BLaER1 treated with 17β-estradiol and CSF1 and Interleukin-3, amounts not matched to agents 10 nM and 100 nM (cell line): Measurements from ENCODE around the gene BRD2.

Source experiments
- H3K27ac ChIP-seq, 11 experiments: shearing (Covaris generic); formaldehyde crosslinking; 2 replicates each; pipeline ENCODE4 v1.8.1; 2022
- H3K27me3 ChIP-seq, 11 experiments: shearing (Covaris generic); formaldehyde crosslinking; 2 replicates each; pipeline ENCODE4 v1.8.1; 2022
- H3K36me3 ChIP-seq, 11 experiments: shearing (Covaris generic); formaldehyde crosslinking; 2 replicates each; pipeline ENCODE4 v1.8.1; 2022
- H3K4me1 ChIP-seq, 10 experiments: shearing (Covaris generic); formaldehyde crosslinking; 2 replicates each; pipeline ENCODE4 v1.8.1; 2022
- H3K4me2 ChIP-seq, 11 experiments: shearing (Covaris generic); formaldehyde crosslinking; 2 replicates each; pipeline ENCODE4 v1.8.1; 2022
- H3K4me3 ChIP-seq, 10 experiments: shearing (Covaris generic); formaldehyde crosslinking; 2 replicates each; pipeline ENCODE4 v1.8.1; 2022
- H3K9ac ChIP-seq, 11 experiments: shearing (Covaris generic); formaldehyde crosslinking; 2 replicates each; pipeline ENCODE4 v1.8.1; 2022
- H3K9me3 ChIP-seq, 11 experiments: shearing (Covaris generic); formaldehyde crosslinking; replicated peaks in 1 of 11; 2 replicates each; pipeline ENCODE4 v1.8.1; 2022
- H4K20me1 ChIP-seq, 11 experiments: shearing (Covaris generic); formaldehyde crosslinking; 2 replicates each; pipeline ENCODE4 v1.8.1; 2022
- Cebpa-rat ChIP-seq, 11 experiments: shearing (Covaris generic); IDR thresholded peaks; 2 replicates each; pipeline ENCODE4 v1.8.1; 2022

BRD2 gene

GRCh38 chr6:32968093-32968866 lies at the start of gene BRD2:
Gene BRD2 (plus strand): TSS chr6:32968594. CDS start chr6:32972899, 4,305 bp downstream.
- no peak for TF ChIP-seq Cebpa-rat (IDR thresholded peaks at IDR 0.05)
- H3K4me1 ChIP-seq = peaks cover 26 to 42% (median 34%) of the 10 kb centered on the region in 10 experiments

DNA sequence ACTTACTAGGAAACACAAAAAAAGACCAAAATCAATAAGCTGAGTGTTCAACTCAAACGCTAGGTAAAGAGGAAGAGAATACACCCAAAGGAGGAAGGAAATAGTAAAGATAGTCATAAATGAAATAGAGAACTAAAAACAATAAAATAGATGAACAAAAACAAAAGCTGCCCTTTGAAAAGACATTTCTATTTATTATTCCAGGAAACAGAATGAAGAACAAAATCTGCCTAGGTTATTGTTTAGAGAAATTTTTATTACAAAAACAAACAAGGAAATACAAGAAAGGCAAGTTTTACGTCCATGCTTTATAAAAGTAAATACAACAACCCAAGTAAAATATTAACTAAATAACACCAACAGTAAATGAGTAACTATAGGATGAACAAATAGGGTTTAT lies 47.7 kb upstream of the BRD2 start:
- peak overlapping the region in 1 of 11 experiments; percentile 40; a peak in 1 of 22 replicates for H3K27ac ChIP-seq
- peaks cover 10 to 38% (median 22%) of the 10 kb centered on the region in 10 experiments; a peak in 16 of 20 replicates for H3K4me1 ChIP-seq
- TF ChIP-seq Cebpa-rat (IDR thresholded peaks at IDR 0.05) = no peak

More at GRCh38 chr6:32968093-32968866, at the start of gene BRD2:
- peak within 1 kb of the TSS; percentile 78 to 95 (median 87) for H3K4me2 ChIP-seq
- H3K27ac ChIP-seq = peak within 1 kb of the TSS; percentile 98 to 100 (median 100)
- no peaks in the 10 kb centered on the region for H3K27me3 ChIP-seq
- H4K20me1 ChIP-seq = peaks cover 12 to 13% (median 12%) of the 10 kb centered on the region in 11 experiments
- peaks cover 0 to 9% (median 6%) of the 10 kb centered on the region in 11 experiments; a peak in 10 of 22 replicates for H3K9me3 ChIP-seq
- peak within 1 kb of the TSS; percentile 67 to 99 (median 78) for H3K4me3 ChIP-seq
- H3K9ac ChIP-seq = peak within 1 kb of the TSS; percentile 96 to 100 (median 99)
- H3K36me3 ChIP-seq = peaks cover 11 to 12% (median 12%) of the 10 kb centered on the region in 11 experiments

DNA sequence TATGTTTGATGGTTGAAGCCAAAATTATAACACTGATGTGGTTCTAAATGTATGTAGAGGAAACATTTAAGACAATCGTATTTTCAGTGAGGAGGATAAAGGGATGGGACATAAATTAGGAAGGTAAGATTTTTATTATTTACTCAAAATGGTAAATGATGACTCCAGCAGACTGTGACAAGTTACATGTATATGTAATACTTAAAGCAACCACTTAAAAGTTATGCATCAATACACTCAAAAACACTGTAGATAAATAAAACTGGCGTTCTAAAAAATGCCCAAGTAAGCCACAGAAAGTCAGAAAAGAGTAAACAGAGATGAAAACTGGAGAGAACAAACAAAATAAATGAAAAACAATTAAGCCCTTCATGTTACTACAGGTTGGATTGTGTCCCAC lies 46.3 kb upstream of the BRD2 start:
- peak overlapping the region in 7 of 11 experiments; percentile 9 to 47 (median 30); a peak in 11 of 22 replicates for H3K4me2 ChIP-seq
- H3K4me1 ChIP-seq = peaks cover 10 to 28% (median 21%) of the 10 kb centered on the region in 10 experiments; a peak in 16 of 20 replicates
- no peaks in the 10 kb centered on the region for H3K27me3 ChIP-seq
- no peak overlapping the region for H3K9ac ChIP-seq
- H3K36me3 ChIP-seq = no peaks in the 10 kb centered on the region
- no peak overlapping the region for H3K27ac ChIP-seq
- no peaks in the 10 kb centered on the region for H4K20me1 ChIP-seq
- H3K4me3 ChIP-seq = no peak overlapping the region
- no peak for TF ChIP-seq Cebpa-rat (IDR thresholded peaks at IDR 0.05)
- no peaks in the 10 kb centered on the region for H3K9me3 ChIP-seq

More for the DNA sequence above, 47.7 kb upstream of the BRD2 start:
- Histone ChIP-seq H3K9ac (no peak overlapping the region; a peak in 1 of 22 replicates), H3K4me3 (no peak overlapping the region), H3K4me2 (peak overlapping the region in 6 of 11 experiments; percentile 24 to 74 (median 42); a peak in 6 of 22 replicates), H3K36me3 (no peaks in the 10 kb centered on the region), H3K27me3 (no peaks in the 10 kb centered on the region), H3K9me3 (no peaks in the 10 kb centered on the region), H4K20me1 (no peaks in the 10 kb centered on the region)

- TF ChIP-seq Cebpa-rat (IDR thresholded peaks at IDR 0.05) = no peak
- peaks cover 0 to 20% (median 16%) of the 10 kb centered on the region in 11 experiments; a peak in 11 of 22 replicates for H3K36me3 ChIP-seq
- H4K20me1 ChIP-seq = no peaks in the 10 kb centered on the region
- H3K9ac ChIP-seq = no peak overlapping the region
- H3K27me3 ChIP-seq = no peaks in the 10 kb centered on the region
- peaks cover 19 to 37% (median 26%) of the 10 kb centered on the region in 10 experiments for H3K4me1 ChIP-seq
- no peak overlapping the region for H3K27ac ChIP-seq
- H3K9me3 ChIP-seq = no peaks in the 10 kb centered on the region
- H3K4me2 ChIP-seq = peak overlapping the region in 8 of 11 experiments; percentile 1 to 53 (median 34); a peak in 11 of 22 replicates
- no peak overlapping the region for H3K4me3 ChIP-seq
Observed at GRCh38 chr6:32931211-32931610, 37.2 kb upstream of the BRD2 start.

DNA sequence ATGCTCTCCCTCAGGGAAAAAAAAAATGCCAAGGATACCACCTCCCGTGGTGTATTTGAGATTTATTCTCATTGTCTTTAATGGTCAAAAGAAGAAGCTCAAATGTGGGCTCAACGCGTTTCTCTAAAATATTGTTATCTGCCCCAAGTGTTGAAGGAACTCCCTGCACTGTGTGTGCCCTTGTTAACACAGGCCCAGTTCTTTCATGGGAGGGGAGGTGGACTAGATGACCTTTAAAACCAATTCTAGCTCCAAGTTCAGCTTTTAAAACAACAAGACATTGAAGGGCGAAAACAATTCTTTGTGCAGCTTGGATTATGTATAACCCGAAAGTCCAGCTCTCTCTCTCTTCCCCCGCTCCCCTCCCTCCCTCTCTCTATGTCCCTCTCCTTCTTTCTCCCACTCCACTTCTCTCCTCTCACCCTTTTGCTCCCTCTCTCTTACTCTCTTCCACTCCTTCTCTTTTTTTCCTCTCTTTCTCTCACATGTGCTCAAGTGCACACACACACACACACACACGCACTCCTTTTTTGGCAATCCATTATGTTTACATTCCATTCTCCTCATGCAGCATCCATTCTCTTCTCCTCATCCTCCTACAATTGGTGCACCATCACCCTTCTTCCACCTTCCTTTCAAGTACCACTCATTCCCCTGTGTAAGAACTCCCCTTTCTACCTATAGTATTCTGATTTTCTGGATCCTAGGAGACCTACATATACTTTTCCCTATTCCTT lies 36.1 kb upstream of the BRD2 start:
- Histone ChIP-seq H3K27me3 (no peaks in the 10 kb centered on the region), H3K9ac (no peak overlapping the region), H4K20me1 (no peaks in the 10 kb centered on the region), H3K9me3 (no peaks in the 10 kb centered on the region), H3K36me3 (peaks cover 0 to 31% (median 17%) of the 10 kb centered on the region in 11 experiments; a peak in 14 of 22 replicates), H3K27ac (no peak overlapping the region), H3K4me3 (no peak overlapping the region), H3K4me1 (peaks cover 21 to 48% (median 36%) of the 10 kb centered on the region in 10 experiments), H3K4me2 (peak overlapping the region in 6 of 11 experiments; percentile 8 to 96 (median 46); a peak in 8 of 22 replicates)
- TF ChIP-seq Cebpa-rat (IDR thresholded peaks at IDR 0.05) = no peak

DNA sequence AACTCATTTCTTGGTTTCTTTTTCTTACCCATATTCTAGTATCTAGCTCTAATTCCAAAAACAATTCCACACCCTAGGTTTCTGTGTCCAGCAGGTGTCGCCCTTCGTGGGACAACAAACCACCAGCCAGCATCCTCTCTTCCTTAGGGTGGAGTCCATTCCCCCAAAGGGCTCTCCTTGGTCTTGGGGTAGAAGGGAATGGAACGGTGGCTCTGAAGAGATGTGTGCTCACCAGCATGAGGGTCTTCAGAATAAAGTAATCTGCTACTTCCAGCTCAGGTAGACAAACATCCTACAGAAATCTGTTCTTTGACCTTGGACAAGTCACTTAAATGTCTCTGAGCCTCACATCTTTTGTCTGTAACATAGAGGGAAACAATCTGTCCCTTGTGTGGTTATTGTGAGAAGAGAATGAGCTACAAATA lies 34.7 kb upstream of the BRD2 start:
- Histone ChIP-seq H3K4me2 (peak overlapping the region in 3 of 11 experiments; percentile 8 to 96 (median 24); a peak in 4 of 22 replicates), H3K4me3 (no peak overlapping the region), H4K20me1 (no peaks in the 10 kb centered on the region), H3K9me3 (no peaks in the 10 kb centered on the region), H3K4me1 (peaks cover 11 to 62% (median 48%) of the 10 kb centered on the region in 10 experiments), H3K27me3 (no peaks in the 10 kb centered on the region), H3K36me3 (peaks cover 0 to 43% (median 26%) of the 10 kb centered on the region in 11 experiments; a peak in 17 of 22 replicates), H3K27ac (no peak overlapping the region), H3K9ac (no peak overlapping the region)
- no peak for TF ChIP-seq Cebpa-rat (IDR thresholded peaks at IDR 0.05)

- Histone ChIP-seq H3K36me3 (peaks cover 0 to 45% (median 29%) of the 10 kb centered on the region in 11 experiments; a peak in 17 of 22 replicates), H3K9me3 (no peaks in the 10 kb centered on the region), H3K27me3 (no peaks in the 10 kb centered on the region), H3K9ac (peak overlapping the region in 1 of 11 experiments; percentile 17; a peak in 1 of 22 replicates), H4K20me1 (no peaks in the 10 kb centered on the region), H3K4me2 (peak overlapping the region in 8 of 11 experiments; percentile 21 to 97 (median 82); a peak in 16 of 22 replicates), H3K4me1 (peaks cover 29 to 82% (median 67%) of the 10 kb centered on the region in 10 experiments), H3K4me3 (no peak overlapping the region), H3K27ac (peak overlapping the region in 6 of 11 experiments; percentile 12 to 57 (median 41); a peak in 8 of 22 replicates)
- no peak for TF ChIP-seq Cebpa-rat (IDR thresholded peaks at IDR 0.05)
Observed at GRCh38 chr6:32935551-32936238, 32.7 kb upstream of the BRD2 start.
